Endothelial cell of umbilical vein (primary cell): ENCODE data around the gene ARHGAP10. TPM values are rescaled to one million over a fixed set of nuclear protein-coding genes. Genes with fewer than 3 reads are reported as not detected.

Experiments used
- BruUV-seq: library from RNA; stranded (reverse); fragments of 400-500 nt; replicated peaks from 2 replicates; lab custom pipeline; 2021; lab: Mats Ljungman, UMichigan
- CTCF ChIA-PET: fragments of 300-600, 350-600 bp; sonication (Branson Sonifier 250); formaldehyde crosslinking; loops from one replicate; lab custom pipeline; 2021; ENCODE audit warnings: antibody characterized with exemption, inconsistent platforms; lab: Charles Lee
- POLR2A ChIA-PET: fragments of 300-600, 350-600 bp; sonication (Branson Sonifier 250); formaldehyde crosslinking; loops from one replicate; lab custom pipeline; 2021; ENCODE audit warnings: antibody characterized with exemption, inconsistent platforms; lab: Charles Lee
- DNase-seq: peaks from one replicate; pipeline ENCODE4 v3.0.0-alpha.2; 2011; ENCODE audit warnings: low read depth, low spot score
- FAIRE-seq: peaks from 2 replicates; lab custom pipeline; 2011; peaks lifted over from hg19 to GRCh38; lab: Jason Lieb, UNC
- H2AFZ ChIP-seq: 2 replicates; pipeline ENCODE4 v1.6.0; 2012; ENCODE audit warnings: low read depth, low read length, control low read depth, inconsistent platforms
- H3K27ac ChIP-seq: 2 replicates; pipeline ENCODE4 v1.5.1; 2011; ENCODE audit warnings: low read depth, mild to moderate bottlenecking, control low read depth, low read length, moderate library complexity; ENCODE audit not compliant: insufficient read depth
- H3K27me3 ChIP-seq, 2 experiments: 2 replicates each; pipeline versions ENCODE4 v1.6.0 to v1.6.1; 2011; ENCODE audit warnings: low read length in 2 of 2, mixed read lengths in 1 of 2; ENCODE audit not compliant: control insufficient read depth in 2 of 2, insufficient read depth in 2 of 2
- H3K36me3 ChIP-seq, 2 experiments: 2 replicates in 1 of 2; 3 replicates in 1 of 2; pipeline ENCODE4 v1.5.1; 2011; ENCODE audit warnings: low read length in 2 of 2, mild to moderate bottlenecking in 1 of 2, moderate library complexity in 1 of 2; ENCODE audit not compliant: control insufficient read depth in 2 of 2, insufficient read depth in 2 of 2; ENCODE audit errors: extremely low read depth in 1 of 2
- H3K4me1 ChIP-seq: 3 replicates; pipeline ENCODE4 v1.5.1; 2011; ENCODE audit warnings: mild to moderate bottlenecking, low read length; ENCODE audit not compliant: control insufficient read depth, insufficient read depth; ENCODE audit errors: extremely low read depth
- H3K4me2 ChIP-seq: 2 replicates; pipeline ENCODE4 v1.6.1; 2011; ENCODE audit warnings: low read length, control low read depth, mixed read lengths; ENCODE audit not compliant: insufficient read depth
- H3K4me3 ChIP-seq, 3 experiments: fragments of 200-600 bp in 1 of 3; sonication (generic), shearing (Covaris generic) in 1 of 3; replicated peaks in 1 of 3; 2 replicates each; pipeline ENCODE4 v1.5.1; 2011 to 2016; ENCODE audit warnings: control low read depth in 3 of 3, low read length in 3 of 3, mild to moderate bottlenecking in 2 of 3, inconsistent platforms in 1 of 3, low read depth in 1 of 3, moderate library complexity in 1 of 3; ENCODE audit not compliant: insufficient read depth in 1 of 3
- H3K79me2 ChIP-seq: 2 replicates; pipeline ENCODE4 v1.6.0; 2012; ENCODE audit warnings: low read length, inconsistent platforms; ENCODE audit not compliant: control insufficient read depth, insufficient read depth
- H3K9ac ChIP-seq: replicated peaks from 2 replicates; pipeline ENCODE3; 2011; ENCODE audit warnings: low read length, control low read depth; ENCODE audit not compliant: insufficient read depth; ENCODE audit errors: extremely low read depth
- H3K9me1 ChIP-seq: replicated peaks from 3 replicates; pipeline ENCODE4 v1.6.0; 2011; ENCODE audit warnings: mild to moderate bottlenecking, low read length; ENCODE audit not compliant: control insufficient read depth, insufficient read depth; ENCODE audit errors: extremely low read depth
- H3K9me3 ChIP-seq: replicated peaks from 2 replicates; pipeline ENCODE4 v1.5.1; 2012; ENCODE audit warnings: low read length, inconsistent platforms; ENCODE audit not compliant: control insufficient read depth, insufficient read depth
- H4K20me1 ChIP-seq: replicated peaks from 2 replicates; pipeline ENCODE3; 2011; ENCODE audit warnings: mild to moderate bottlenecking, low read length; ENCODE audit not compliant: control insufficient read depth, insufficient read depth; ENCODE audit errors: extremely low read depth
- EZH2 ChIP-seq: IDR thresholded peaks from 2 replicates; pipeline ENCODE4 v1.6.1; 2012; ENCODE audit warnings: borderline replicate concordance, low read depth, mild to moderate bottlenecking, moderate library complexity, low read length, inconsistent platforms; ENCODE audit not compliant: severe bottlenecking
- FOS ChIP-seq: IDR thresholded peaks from 2 replicates; pipeline ENCODE4 v1.6.1; 2011; ENCODE audit warnings: mild to moderate bottlenecking, low read length, moderate library complexity, borderline replicate concordance; ENCODE audit not compliant: insufficient read depth
- GATA2 ChIP-seq: IDR thresholded peaks from 2 replicates; pipeline ENCODE4 v1.7.0; 2011; ENCODE audit warnings: low read depth, mild to moderate bottlenecking, moderate library complexity, mixed read lengths, low read length; ENCODE audit not compliant: insufficient read length, insufficient read depth
- JUN ChIP-seq: IDR thresholded peaks from 2 replicates; pipeline ENCODE4 v1.6.1; 2011; ENCODE audit warnings: borderline replicate concordance, low read depth; ENCODE audit not compliant: insufficient read length, insufficient read depth
- MAX ChIP-seq: IDR thresholded peaks from 2 replicates; pipeline ENCODE4 v1.6.1; 2011; ENCODE audit not compliant: insufficient read depth, insufficient read length
- MYC ChIP-seq: IDR thresholded peaks from one replicate; pipeline ENCODE4 v1.6.1; 2011; ENCODE audit warnings: mild to moderate bottlenecking, low read depth, low read length
- POLR2A ChIP-seq: IDR thresholded peaks from 2 replicates; pipeline ENCODE4 v1.6.1; 2012; ENCODE audit warnings: low read depth, mild to moderate bottlenecking, control low read depth, low read length
- POLR2AphosphoS5 ChIP-seq: IDR thresholded peaks from 2 replicates; pipeline ENCODE4 v1.6.1; 2012; ENCODE audit warnings: low read depth, mild to moderate bottlenecking, control low read depth, low read length, moderate library complexity; ENCODE audit not compliant: insufficient read depth
- dilution Hi-C: fragments of 300-500 bp; cut with MboI; formaldehyde crosslinking; loops from one replicate; pipeline ENCODE4 v1.15.0; 2019; ENCODE audit warnings: low sequenced_read_pairs; ENCODE audit not compliant: extremely low pct_ligation_motif_present
- intact Hi-C: fragments of 100-400 bp; cut with micrococcal nuclease; formaldehyde crosslinking; loops from one replicate; pipeline ENCODE4 v1.10.0; 2022
- polyA plus RNA-seq, 4 experiments: library from polyadenylated mRNA; depleted of rRNA in 3 of 4; stranded (reverse) in 3 of 4; unstranded in 1 of 4; fragments of >200 nt; gene quantifications; 2 replicates each; pipeline versions ENCODE4 v1.2.1 to v1.2.3, GENCODE V29; 2011 to 2012; ENCODE audit warnings: missing spikeins in 1 of 4
- total RNA-seq: library from RNA; stranded (reverse); gene quantifications from 2 replicates; pipeline ENCODE4 v1.2.3, GENCODE V29; 2021
- TF ChIP-seq, protein P1 (sequence below), 2 donors: IDR thresholded peaks; 1 replicate in 1 of 2; 2 replicates in 1 of 2; pipeline ENCODE4 v1.5.1; 2011; ENCODE audit warnings: low read length in 2 of 2, mild to moderate bottlenecking in 2 of 2, moderate library complexity in 2 of 2, control low read depth in 1 of 2, inconsistent platforms in 1 of 2, low read depth in 1 of 2; ENCODE audit not compliant: insufficient read depth in 1 of 2; ENCODE audit errors: extremely low read depth in 1 of 2

Gene ARHGAP10
- total and polyA plus RNA-seq, 2 donors (not counting 3 experiments of a cell fraction or from before 2014, with no cell fraction given), result 20.4 to 36.7 TPM

GRCh38 chr4:148097801-148098200 is 365.9 kb downstream of the ARHGAP10 start:
- H3K4me1 ChIP-seq, result no peaks in the 10 kb centered on the region
- H3K36me3 ChIP-seq, result no peaks in the 10 kb centered on the region
- H3K9ac ChIP-seq, result no peak overlapping the region
- no peak for TF ChIP-seq MYC
- no peak for TF ChIP-seq MAX
- no peak for TF ChIP-seq GATA2
- TF ChIP-seq JUN, result no peak
- TF ChIP-seq POLR2A, result no peak
- TF ChIP-seq, protein P1, sequence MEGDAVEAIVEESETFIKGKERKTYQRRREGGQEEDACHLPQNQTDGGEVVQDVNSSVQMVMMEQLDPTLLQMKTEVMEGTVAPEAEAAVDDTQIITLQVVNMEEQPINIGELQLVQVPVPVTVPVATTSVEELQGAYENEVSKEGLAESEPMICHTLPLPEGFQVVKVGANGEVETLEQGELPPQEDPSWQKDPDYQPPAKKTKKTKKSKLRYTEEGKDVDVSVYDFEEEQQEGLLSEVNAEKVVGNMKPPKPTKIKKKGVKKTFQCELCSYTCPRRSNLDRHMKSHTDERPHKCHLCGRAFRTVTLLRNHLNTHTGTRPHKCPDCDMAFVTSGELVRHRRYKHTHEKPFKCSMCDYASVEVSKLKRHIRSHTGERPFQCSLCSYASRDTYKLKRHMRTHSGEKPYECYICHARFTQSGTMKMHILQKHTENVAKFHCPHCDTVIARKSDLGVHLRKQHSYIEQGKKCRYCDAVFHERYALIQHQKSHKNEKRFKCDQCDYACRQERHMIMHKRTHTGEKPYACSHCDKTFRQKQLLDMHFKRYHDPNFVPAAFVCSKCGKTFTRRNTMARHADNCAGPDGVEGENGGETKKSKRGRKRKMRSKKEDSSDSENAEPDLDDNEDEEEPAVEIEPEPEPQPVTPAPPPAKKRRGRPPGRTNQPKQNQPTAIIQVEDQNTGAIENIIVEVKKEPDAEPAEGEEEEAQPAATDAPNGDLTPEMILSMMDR (IDR thresholded peaks at IDR 0.05; ENCODE audit: extremely low read depth in 1 of 2, insufficient read depth in 1 of 2, low read depth in 1 of 2, low read length in 2 of 2), result no peak
- TF ChIP-seq POLR2AphosphoS5, result no peak
- no peak for TF ChIP-seq EZH2
- TF ChIP-seq FOS, result no peak
- no peak overlapping the region for H2AFZ ChIP-seq
- ChIA-PET CTCF (no interaction called here), POLR2A (no interaction called here)
- no peak for DNase-seq
- no TSS peak for BruUV-seq
- no peaks in the 10 kb centered on the region for H3K27me3 ChIP-seq
- no peaks in the 10 kb centered on the region for H3K9me1 ChIP-seq
- no peak overlapping the region for H3K4me3 ChIP-seq
- intact Hi-C loops, result no loop called here
- no peak overlapping the region for H3K4me2 ChIP-seq
- H3K9me3 ChIP-seq, result no peaks in the 10 kb centered on the region
- no peak overlapping the region for H3K27ac ChIP-seq
- H3K79me2 ChIP-seq, result no peaks in the 10 kb centered on the region
- dilution Hi-C loops, result no loop called here
- H4K20me1 ChIP-seq, result no peaks in the 10 kb centered on the region
- FAIRE-seq, result no peak
